H9 (cell line): ENCODE data around the gene RAB6B. TPM values are rescaled to one million over a fixed set of nuclear protein-coding genes. Genes with fewer than 3 reads are reported as not detected.

Source experiments
- DNase-seq: peaks from one replicate; pipeline ENCODE4 v3.0.0-alpha.2; 2017
- H2AFZ ChIP-seq: one replicate; pipeline ENCODE4 v1.6.1; 2013; ENCODE audit warnings: mild to moderate bottlenecking, low read length, control low read depth, moderate library complexity
- H2AK5ac ChIP-seq: 2 replicates; pipeline ENCODE4 v1.6.1; 2013; ENCODE audit warnings: low read length, control low read depth, mixed read lengths; ENCODE audit not compliant: insufficient read length
- H2BK120ac ChIP-seq: one replicate; pipeline ENCODE4 v1.6.1; 2013; ENCODE audit warnings: low read depth, mild to moderate bottlenecking, low read length, control low read depth, inconsistent platforms; ENCODE audit not compliant: poor library complexity, severe bottlenecking
- H2BK12ac ChIP-seq: 2 replicates; pipeline ENCODE4 v1.6.1; 2013; ENCODE audit warnings: low read length, control low read depth, mixed read lengths, low read depth; ENCODE audit not compliant: insufficient read length
- H2BK15ac ChIP-seq: 2 replicates; pipeline ENCODE4 v1.6.1; 2013; ENCODE audit warnings: low read depth, low read length, control low read depth
- H2BK20ac ChIP-seq: one replicate; pipeline ENCODE4 v1.6.1; 2013; ENCODE audit warnings: low read depth, mild to moderate bottlenecking, low read length, control low read depth, inconsistent platforms; ENCODE audit not compliant: poor library complexity, severe bottlenecking
- H2BK5ac ChIP-seq: 2 replicates; pipeline ENCODE4 v1.6.1; 2013; ENCODE audit warnings: low read length, control low read depth, mixed read lengths; ENCODE audit not compliant: insufficient read length
- H3K14ac ChIP-seq: 2 replicates; pipeline ENCODE4 v1.6.1; 2013; ENCODE audit warnings: low read length, control low read depth; ENCODE audit not compliant: insufficient read depth
- H3K18ac ChIP-seq: 2 replicates; pipeline ENCODE4 v1.6.1; 2013; ENCODE audit warnings: low read depth, mild to moderate bottlenecking, mixed read lengths, low read length, control low read depth; ENCODE audit not compliant: insufficient read length
- H3K23ac ChIP-seq: 2 replicates; pipeline ENCODE4 v1.6.1; 2013; ENCODE audit warnings: low read length, control low read depth, mixed read lengths, low read depth; ENCODE audit not compliant: insufficient read length
- H3K23me2 ChIP-seq: 2 replicates; pipeline ENCODE4 v1.6.1; 2013; ENCODE audit warnings: low read depth, mild to moderate bottlenecking, mixed read lengths, low read length, control low read depth; ENCODE audit not compliant: insufficient read length, poor library complexity, severe bottlenecking
- H3K27ac ChIP-seq: 2 replicates; pipeline ENCODE4 v1.5.1; 2013; ENCODE audit warnings: low read length, control low read depth, mixed read lengths, low read depth; ENCODE audit not compliant: insufficient read length
- H3K27me3 ChIP-seq: 2 replicates; pipeline ENCODE4 v1.6.1; 2013; ENCODE audit warnings: low read length, control low read depth, inconsistent platforms; ENCODE audit not compliant: insufficient read depth
- H3K4ac ChIP-seq: 2 replicates; pipeline ENCODE4 v1.6.1; 2013; ENCODE audit warnings: low read depth, mild to moderate bottlenecking, control low read depth, inconsistent platforms, low read length, moderate library complexity
- H3K4me1 ChIP-seq: 2 replicates; pipeline ENCODE4 v1.6.1; 2013; ENCODE audit warnings: low read length, control low read depth, inconsistent platforms; ENCODE audit not compliant: insufficient read depth
- H3K4me2 ChIP-seq: 2 replicates; pipeline ENCODE4 v1.6.1; 2013; ENCODE audit warnings: low read length, control low read depth, mixed read lengths; ENCODE audit not compliant: insufficient read length, insufficient read depth
- H3K56ac ChIP-seq: 2 replicates; pipeline ENCODE4 v1.6.1; 2013; ENCODE audit warnings: low read depth, mild to moderate bottlenecking, mixed read lengths, low read length, control low read depth; ENCODE audit not compliant: insufficient read length
- H3K79me1 ChIP-seq: 2 replicates; pipeline ENCODE4 v1.6.1; 2013; ENCODE audit warnings: low read depth, mild to moderate bottlenecking, moderate library complexity, low read length, control low read depth, inconsistent platforms; ENCODE audit not compliant: insufficient read depth, poor library complexity, severe bottlenecking
- H3K79me2 ChIP-seq: 2 replicates; pipeline ENCODE4 v1.6.1; 2013; ENCODE audit warnings: low read length, control low read depth, inconsistent platforms; ENCODE audit not compliant: insufficient read depth
- H3K9ac ChIP-seq: 2 replicates; pipeline ENCODE4 v1.6.1; 2013; ENCODE audit warnings: low read length, control low read depth, mixed read lengths; ENCODE audit not compliant: insufficient read length; ENCODE audit errors: extremely low read depth
- H3K9me3 ChIP-seq: one replicate; pipeline ENCODE4 v1.6.1; 2013; ENCODE audit warnings: low read depth, low read length, inconsistent platforms; ENCODE audit not compliant: control insufficient read depth
- H3T11ph ChIP-seq: one replicate; pipeline ENCODE4 v1.6.1; 2013; ENCODE audit warnings: mild to moderate bottlenecking, low read length, control low read depth, inconsistent platforms
- H4K20me1 ChIP-seq: one replicate; pipeline ENCODE4 v1.6.1; 2013; ENCODE audit not compliant: control insufficient read depth, insufficient read length, insufficient read depth
- H4K5ac ChIP-seq: 2 replicates; pipeline ENCODE4 v1.6.1; 2013; ENCODE audit warnings: low read depth, mild to moderate bottlenecking, mixed read lengths, low read length, control low read depth; ENCODE audit not compliant: insufficient read length
- H4K8ac ChIP-seq: replicated peaks from 2 replicates; pipeline ENCODE4 v1.6.1; 2013; ENCODE audit warnings: low read length, control low read depth, mixed read lengths, low read depth; ENCODE audit not compliant: insufficient read length
- H4K91ac ChIP-seq: 2 replicates; pipeline ENCODE4 v1.6.1; 2013; ENCODE audit warnings: low read depth, mild to moderate bottlenecking, moderate library complexity, mixed read lengths, low read length, control low read depth; ENCODE audit not compliant: insufficient read length
- H3K27ac Mint-ChIP-seq, 3 experiments: 2 replicates in 2 of 3; 3 replicates in 1 of 3; pipeline ENCODE4 v1.8.0; 2020 to 2021; ENCODE audit warnings: mixed read lengths in 3 of 3, mild to moderate bottlenecking in 1 of 3, moderate library complexity in 1 of 3
- H3K27me3 Mint-ChIP-seq: 2 replicates; pipeline ENCODE4 v1.8.0; 2021; ENCODE audit warnings: low read depth, mild to moderate bottlenecking, moderate library complexity, mixed read lengths
- H3K36me3 Mint-ChIP-seq, 3 experiments: 2 replicates in 2 of 3; 3 replicates in 1 of 3; pipeline ENCODE4 v1.8.0; 2020 to 2021; ENCODE audit warnings: low read depth in 3 of 3, mixed read lengths in 3 of 3; ENCODE audit not compliant: insufficient read depth in 1 of 3
- H3K4me1 Mint-ChIP-seq, 2 experiments: 2 replicates each; pipeline ENCODE4 v1.8.0; 2020; ENCODE audit warnings: mixed read lengths in 2 of 2
- H3K4me3 Mint-ChIP-seq, 2 experiments: 2 replicates in 1 of 2; 3 replicates in 1 of 2; pipeline ENCODE4 v1.8.0; 2020 to 2021; ENCODE audit warnings: mild to moderate bottlenecking in 2 of 2, mixed read lengths in 2 of 2, moderate library complexity in 1 of 2
- H3K9me3 Mint-ChIP-seq, 2 experiments: 2 replicates in 1 of 2; 3 replicates in 1 of 2; pipeline ENCODE4 v1.8.0; 2020; ENCODE audit warnings: mild to moderate bottlenecking in 2 of 2, mixed read lengths in 2 of 2, moderate library complexity in 1 of 2
- CTCF ChIP-seq: fragments of 200-600 bp; sonication (generic); conservative IDR thresholded peaks from 3 replicates; pipeline ENCODE4 v1.8.0; 2021; ENCODE audit warnings: antibody characterized with exemption, mild to moderate bottlenecking
- WGBS: extraction: QIAGEN DNeasy Blood & Tissue Kit; methylation state at CpG from one replicate; pipeline ENCODE4 v1.1.7; 2013; ENCODE audit warnings: missing lambda C conversion rate, low lambda C conversion rate, mixed read lengths; ENCODE audit not compliant: insufficient read length; ENCODE audit errors: extremely low coverage; 5-methylcytosine and 5-hydroxymethylcytosine counted together
- total RNA-seq: library from RNA; stranded (reverse); gene quantifications from 2 replicates; pipeline ENCODE4 v1.2.1, GENCODE V29; 2021

Gene RAB6B
- total RNA-seq, 1 experiment from 2014 or later = 12.3 TPM

- H2BK12ac ChIP-seq = no peak overlapping the region
- H3K9me3 ChIP-seq = no peaks in the 10 kb centered on the region
- no peaks in the 10 kb centered on the region for H3K4me1 ChIP-seq
- H3K79me1 ChIP-seq = no peaks in the 10 kb centered on the region
- no peak overlapping the region for H2AK5ac ChIP-seq
- no peak overlapping the region for H4K91ac ChIP-seq
- H3K4me1 Mint-ChIP-seq = peaks cover 0 to 10% of the 10 kb centered on the region in 2 experiments; a peak in 3 of 4 replicates
- no CpG with 5 or more reads among the region's 11 CpGs for WGBS
- no peak overlapping the region for H2BK15ac ChIP-seq
- H3K23me2 ChIP-seq = no peaks in the 10 kb centered on the region
- no peak overlapping the region for H3K4ac ChIP-seq
- H3K27ac ChIP-seq = no peak overlapping the region
- H2BK5ac ChIP-seq = no peak overlapping the region
- H4K5ac ChIP-seq = no peak overlapping the region
- H3K23ac ChIP-seq = no peak overlapping the region
- H3K27me3 ChIP-seq = no peaks in the 10 kb centered on the region
- no peak overlapping the region for H3K18ac ChIP-seq
- H2AFZ ChIP-seq = no peak overlapping the region
- DNase-seq = peak; percentile 16
- H4K8ac ChIP-seq = no peak overlapping the region
- no peak overlapping the region for H3K4me2 ChIP-seq
- H2BK120ac ChIP-seq = no peak overlapping the region
- H4K20me1 ChIP-seq = no peaks in the 10 kb centered on the region
- no peak overlapping the region for H3T11ph ChIP-seq
- no peaks in the 10 kb centered on the region; a peak in 1 of 7 replicates for H3K36me3 Mint-ChIP-seq
- H3K27ac Mint-ChIP-seq = no peak overlapping the region
- H3K79me2 ChIP-seq = no peaks in the 10 kb centered on the region
- H3K9ac ChIP-seq = no peak overlapping the region
- no peak overlapping the region for H3K56ac ChIP-seq
- TF ChIP-seq CTCF = no peak
- H3K4me3 Mint-ChIP-seq = no peak overlapping the region
- peaks cover under 1% of the 10 kb centered on the region; the same call in 1 of the 2 replicates for H3K27me3 Mint-ChIP-seq
- no peak overlapping the region for H3K14ac ChIP-seq
- H3K9me3 Mint-ChIP-seq = 0 out of 5 replicates have a peak, but pooled peaks cover 0 to 2% of the 10 kb centered on the region in 2 experiments
- no peak overlapping the region for H2BK20ac ChIP-seq
Measured at GRCh38 chr3:133934996-133935842, 39.5 kb upstream of the RAB6B start.
